Effector CD4-positive, alpha-beta T cell (primary cell): ENCODE data around the gene GNE.
"Not testable (repeated sequence)": the region's sequence is repeated elsewhere in the genome, so short reads cannot be mapped to it uniquely, and the experiment has no call there.

Experiments
- DNase-seq: peaks from one replicate; pipeline ENCODE4 v3.0.0-alpha.2; 2020

The GNE gene

GRCh38 chr9:36263683-36264082, 5.4 kb upstream of the GNE start:
- no peak for DNase-seq

- no peak for DNase-seq
Observed at GRCh38 chr9:36258996-36259533, 817 bp upstream of the GNE start.

GRCh38 chr9:36251428-36251827, 6.8 kb downstream of the GNE start:
- DNase-seq: no peak

GRCh38 chr9:36250079-36250478, 8.2 kb downstream of the GNE start:
- DNase-seq: no peak

GRCh38 chr9:36249189-36249588, 9.1 kb downstream of the GNE start:
- no peak for DNase-seq

- DNase-seq: not testable (repeated sequence)
Observed at GRCh38 chr9:36248061-36248460, 10.2 kb downstream of the GNE start.

- DNase-seq: no peak
Observed at GRCh38 chr9:36247356-36247755, 10.9 kb downstream of the GNE start.

GRCh38 chr9:36245906-36246305, 12.3 kb downstream of the GNE start:
- no peak for DNase-seq

- not testable (repeated sequence) for DNase-seq
Observed at GRCh38 chr9:36239675-36240074, 18.6 kb downstream of the GNE start.

- DNase-seq: not testable (repeated sequence)
Observed at GRCh38 chr9:36239205-36239604, 19.0 kb downstream of the GNE start.

- no peak for DNase-seq
Observed at GRCh38 chr9:36237230-36237629, 21.0 kb downstream of the GNE start.

- DNase-seq: no peak
Observed at GRCh38 chr9:36222449-36222848, 35.8 kb downstream of the GNE start.

GRCh38 chr9:36221667-36222066, 36.6 kb downstream of the GNE start:
- DNase-seq: no peak

GRCh38 chr9:36218411-36218901, 39.8 kb downstream of the GNE start:
- no peak for DNase-seq

- DNase-seq: no peak
Observed at GRCh38 chr9:36218011-36218410, 40.2 kb downstream of the GNE start.

GRCh38 chr9:36217256-36217968, 40.8 kb downstream of the GNE start:
- DNase-seq: no peak

- DNase-seq: no peak
Observed at GRCh38 chr9:36214571-36214970, 43.7 kb downstream of the GNE start.

- no peak for DNase-seq
Observed at GRCh38 chr9:36213989-36214388, 44.3 kb downstream of the GNE start.

GRCh38 chr9:36213387-36213786, 44.9 kb downstream of the GNE start:
- no peak for DNase-seq

- no peak for DNase-seq
Observed at GRCh38 chr9:36211510-36211909, 46.7 kb downstream of the GNE start.

- no peak for DNase-seq
Observed at GRCh38 chr9:36210722-36211121, 47.5 kb downstream of the GNE start.

- DNase-seq: no peak
Observed at GRCh38 chr9:36208521-36209253, 49.6 kb downstream of the GNE start.

GRCh38 chr9:36207546-36208012, 50.7 kb downstream of the GNE start:
- DNase-seq: no peak

GRCh38 chr9:36207016-36207415, 51.2 kb downstream of the GNE start:
- no peak for DNase-seq
